ENCODE measurements around the gene HGFAC.

HGFAC gene

DNA sequence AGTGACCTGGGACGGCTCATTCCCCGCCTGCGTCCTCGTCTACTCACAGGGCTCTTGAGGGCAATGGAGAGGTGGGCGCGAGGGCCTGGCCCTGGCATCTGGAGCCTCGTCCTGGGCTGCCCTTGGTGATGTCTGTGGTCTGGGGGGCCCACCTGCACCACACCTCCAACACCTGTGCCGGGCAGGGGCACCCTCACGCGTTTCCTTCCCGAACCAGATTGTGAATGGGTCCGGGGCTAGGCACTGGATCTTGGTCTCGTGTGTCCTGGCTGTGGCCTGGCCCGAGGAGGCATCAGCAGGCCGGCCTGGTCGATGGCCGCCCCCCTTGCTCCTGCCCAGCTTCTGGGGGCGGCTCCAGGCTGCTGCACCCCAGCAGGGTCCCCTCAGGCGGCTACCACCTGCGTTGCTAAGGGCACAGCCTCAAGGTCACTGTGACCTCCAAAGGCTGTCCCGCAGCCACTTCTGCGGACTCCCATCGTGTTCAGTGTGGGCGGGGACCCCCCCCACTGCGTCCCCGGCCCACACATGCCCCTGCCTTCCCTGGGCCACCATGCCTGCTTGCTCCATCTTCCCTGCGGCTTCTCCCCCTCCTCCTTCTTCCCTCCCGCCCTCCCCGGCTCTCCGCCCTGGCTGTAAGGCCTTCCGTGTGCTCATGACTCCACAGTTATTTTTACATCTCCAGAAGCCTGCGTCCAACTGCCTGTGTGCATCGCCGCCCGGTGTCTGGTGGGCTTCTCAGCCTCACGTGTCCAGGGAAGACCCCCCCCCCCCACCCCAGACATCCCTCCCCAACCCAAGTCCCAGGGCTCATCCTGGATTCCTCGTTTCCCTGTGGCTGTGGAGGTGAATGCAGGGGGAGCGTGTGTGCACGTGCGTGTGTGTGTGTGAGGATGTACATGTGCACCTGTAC is 25.2 kb downstream of the HGFAC start:
- TF ChIP-seq CTCF (IDR thresholded peaks at IDR 0.05; ENCODE audit: poor library complexity, severe bottlenecking), result no peak
- Histone ChIP-seq H3K4me1 (ENCODE audit: insufficient read depth, poor library complexity, severe bottlenecking) (peaks cover 4% of the 10 kb centered on the region), H3K36me3 (ENCODE audit: low read depth) (no peaks in the 10 kb centered on the region), H3K27me3 (ENCODE audit: insufficient read depth, poor library complexity, severe bottlenecking) (peaks cover 27% of the 10 kb centered on the region), H3K4me3 (ENCODE audit: severe bottlenecking) (no peak overlapping the region), H3K27ac (ENCODE audit: poor library complexity, severe bottlenecking) (no peak overlapping the region), H3K9me3 (ENCODE audit: severe bottlenecking) (no peaks in the 10 kb centered on the region)
- ATAC-seq (ENCODE audit: low read depth) (no peak), DNase-seq (ENCODE audit: low spot score) (no peak)

DNA sequence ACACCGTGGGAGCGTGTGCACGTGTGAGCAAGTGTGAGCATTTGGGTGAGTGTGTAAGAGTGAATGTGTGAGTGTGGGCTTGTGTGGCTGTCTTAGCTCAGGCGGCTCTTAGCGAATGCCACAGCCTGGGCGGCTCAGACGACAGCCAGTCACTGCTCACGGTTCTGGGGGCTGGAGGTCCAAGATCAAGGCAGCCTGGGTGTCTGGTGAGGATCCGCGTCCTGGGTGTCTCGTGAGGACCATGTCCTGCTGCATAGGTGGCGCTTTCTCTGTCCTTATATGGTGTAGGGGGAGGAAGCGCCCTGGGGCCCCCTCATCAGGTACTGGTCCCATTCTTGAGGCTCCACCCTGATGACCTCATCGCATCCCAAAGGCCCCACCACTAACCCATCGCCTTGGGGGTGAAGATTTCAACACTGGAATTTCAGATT is 25.8 kb downstream of the HGFAC start:
- peaks cover 24% of the 10 kb centered on the region for H3K27me3 ChIP-seq (ENCODE audit: insufficient read depth, poor library complexity, severe bottlenecking)
- DNase-seq (ENCODE audit: low spot score) (no peak), ATAC-seq (ENCODE audit: low read depth) (no peak)
- no peaks in the 10 kb centered on the region for H3K9me3 ChIP-seq (ENCODE audit: severe bottlenecking)
- H3K4me3 ChIP-seq (ENCODE audit: severe bottlenecking), result no peak overlapping the region
- TF ChIP-seq CTCF (IDR thresholded peaks at IDR 0.05; ENCODE audit: poor library complexity, severe bottlenecking), result no peak
- no peak overlapping the region for H3K27ac ChIP-seq (ENCODE audit: poor library complexity, severe bottlenecking)
- no peaks in the 10 kb centered on the region for H3K36me3 ChIP-seq (ENCODE audit: low read depth)
- peaks cover 4% of the 10 kb centered on the region for H3K4me1 ChIP-seq (ENCODE audit: insufficient read depth, poor library complexity, severe bottlenecking)

DNA sequence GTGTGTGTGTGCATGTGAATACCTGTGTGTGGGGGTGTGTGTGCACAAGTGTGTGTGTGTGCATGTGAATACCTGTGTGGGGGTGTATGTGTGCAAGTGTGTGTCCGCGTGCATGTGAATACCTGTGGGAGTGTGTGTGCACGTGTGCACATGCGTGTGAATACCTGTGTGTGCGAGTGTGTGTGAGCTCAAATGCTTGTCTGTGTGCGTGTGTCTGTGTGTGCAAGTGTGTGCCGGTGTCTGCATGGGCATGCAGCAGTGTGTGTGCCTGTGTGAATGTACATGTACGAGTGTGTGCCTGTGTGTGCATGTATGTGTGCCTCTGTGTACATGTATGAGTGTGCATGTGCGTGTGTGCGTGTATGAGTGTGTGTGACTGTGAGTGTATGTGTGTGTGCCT is 26.4 kb downstream of the HGFAC start:
- no peak for ATAC-seq (ENCODE audit: low read depth)
- peaks cover 25% of the 10 kb centered on the region for H3K27me3 ChIP-seq (ENCODE audit: insufficient read depth, poor library complexity, severe bottlenecking)
- no peaks in the 10 kb centered on the region for H3K36me3 ChIP-seq (ENCODE audit: low read depth)
- no peaks in the 10 kb centered on the region for H3K9me3 ChIP-seq (ENCODE audit: severe bottlenecking)
- no peak for DNase-seq (ENCODE audit: low spot score)
- H3K4me1 ChIP-seq (ENCODE audit: insufficient read depth, poor library complexity, severe bottlenecking), result peaks cover 4% of the 10 kb centered on the region
- H3K4me3 ChIP-seq (ENCODE audit: severe bottlenecking), result no peak overlapping the region
- no peak for TF ChIP-seq CTCF (IDR thresholded peaks at IDR 0.05; ENCODE audit: poor library complexity, severe bottlenecking)
- no peak overlapping the region for H3K27ac ChIP-seq (ENCODE audit: poor library complexity, severe bottlenecking)

DNA sequence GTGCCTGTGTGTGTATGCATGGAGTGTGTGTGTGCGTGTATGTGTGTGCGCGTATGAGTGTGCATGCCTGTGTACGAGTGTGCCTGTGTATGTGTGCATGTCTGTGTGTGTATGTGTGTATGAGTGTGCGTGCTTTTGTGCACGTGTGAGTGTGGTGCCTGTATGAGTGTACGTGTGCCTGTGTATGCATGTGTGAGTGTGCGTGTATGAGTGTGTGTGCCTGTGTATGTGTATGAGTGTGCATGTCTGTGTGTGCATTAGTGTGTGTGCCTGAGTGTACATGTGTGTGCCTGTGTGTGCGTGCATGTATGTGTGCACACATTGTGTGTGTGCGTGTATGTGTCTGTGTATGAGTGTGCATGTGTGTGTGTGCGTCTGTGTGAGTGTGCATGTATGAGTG is 27.0 kb downstream of the HGFAC start:
- Histone ChIP-seq H3K36me3 (ENCODE audit: low read depth) (no peaks in the 10 kb centered on the region), H3K27ac (ENCODE audit: poor library complexity, severe bottlenecking) (no peak overlapping the region), H3K27me3 (ENCODE audit: insufficient read depth, poor library complexity, severe bottlenecking) (peaks cover 21% of the 10 kb centered on the region), H3K9me3 (ENCODE audit: severe bottlenecking) (no peaks in the 10 kb centered on the region), H3K4me3 (ENCODE audit: severe bottlenecking) (no peak overlapping the region), H3K4me1 (ENCODE audit: insufficient read depth, poor library complexity, severe bottlenecking) (peaks cover 4% of the 10 kb centered on the region)
- TF ChIP-seq CTCF (IDR thresholded peaks at IDR 0.05; ENCODE audit: poor library complexity, severe bottlenecking), result no peak
- ATAC-seq (ENCODE audit: low read depth), result no peak
- DNase-seq (ENCODE audit: low spot score), result no peak
